ENCODE measurements around the gene HMG20A. TPM values are rescaled to one million over a fixed set of nuclear protein-coding genes. Genes with fewer than 3 reads are reported as not detected.

Gene HMG20A
- total and polyA plus RNA-seq, 2 experiments from 2014 or later, result 17.8 to 57.8 TPM

DNA sequence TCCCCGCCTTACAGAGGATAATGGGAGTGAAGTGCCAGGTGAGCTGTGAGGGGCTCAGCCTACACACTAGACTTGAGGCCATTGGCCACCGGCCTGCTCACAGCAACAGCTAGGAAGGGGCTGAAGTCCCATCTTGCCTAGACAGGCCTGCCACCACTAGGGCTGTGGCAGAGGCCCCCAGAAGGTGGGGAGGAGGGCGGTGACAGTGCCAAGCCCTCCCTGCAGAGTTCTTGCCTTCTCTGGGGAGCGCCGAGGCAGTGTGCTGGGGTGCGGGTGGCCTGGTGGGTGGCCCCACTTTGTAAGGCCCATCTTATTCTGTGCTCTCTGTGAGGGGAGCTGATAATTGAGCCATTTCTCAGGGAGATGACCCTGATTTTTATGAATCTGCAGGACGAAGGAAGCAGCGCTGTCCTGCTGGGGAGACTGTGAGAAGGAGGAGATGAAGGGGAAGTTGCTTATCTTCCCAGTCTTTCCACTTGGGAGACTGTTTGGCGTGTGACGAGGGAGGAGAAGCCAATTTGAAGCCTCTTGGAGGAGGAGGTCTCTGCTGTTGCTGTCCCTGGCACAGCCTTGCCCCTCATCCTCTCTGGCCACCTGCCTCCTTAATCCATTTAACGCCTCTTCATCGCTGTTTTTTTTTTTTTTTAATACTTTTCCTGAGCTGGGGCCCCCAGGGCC is 107.7 kb downstream of the HMG20A start (continued):
- TF ChIP-seq, protein P1, sequence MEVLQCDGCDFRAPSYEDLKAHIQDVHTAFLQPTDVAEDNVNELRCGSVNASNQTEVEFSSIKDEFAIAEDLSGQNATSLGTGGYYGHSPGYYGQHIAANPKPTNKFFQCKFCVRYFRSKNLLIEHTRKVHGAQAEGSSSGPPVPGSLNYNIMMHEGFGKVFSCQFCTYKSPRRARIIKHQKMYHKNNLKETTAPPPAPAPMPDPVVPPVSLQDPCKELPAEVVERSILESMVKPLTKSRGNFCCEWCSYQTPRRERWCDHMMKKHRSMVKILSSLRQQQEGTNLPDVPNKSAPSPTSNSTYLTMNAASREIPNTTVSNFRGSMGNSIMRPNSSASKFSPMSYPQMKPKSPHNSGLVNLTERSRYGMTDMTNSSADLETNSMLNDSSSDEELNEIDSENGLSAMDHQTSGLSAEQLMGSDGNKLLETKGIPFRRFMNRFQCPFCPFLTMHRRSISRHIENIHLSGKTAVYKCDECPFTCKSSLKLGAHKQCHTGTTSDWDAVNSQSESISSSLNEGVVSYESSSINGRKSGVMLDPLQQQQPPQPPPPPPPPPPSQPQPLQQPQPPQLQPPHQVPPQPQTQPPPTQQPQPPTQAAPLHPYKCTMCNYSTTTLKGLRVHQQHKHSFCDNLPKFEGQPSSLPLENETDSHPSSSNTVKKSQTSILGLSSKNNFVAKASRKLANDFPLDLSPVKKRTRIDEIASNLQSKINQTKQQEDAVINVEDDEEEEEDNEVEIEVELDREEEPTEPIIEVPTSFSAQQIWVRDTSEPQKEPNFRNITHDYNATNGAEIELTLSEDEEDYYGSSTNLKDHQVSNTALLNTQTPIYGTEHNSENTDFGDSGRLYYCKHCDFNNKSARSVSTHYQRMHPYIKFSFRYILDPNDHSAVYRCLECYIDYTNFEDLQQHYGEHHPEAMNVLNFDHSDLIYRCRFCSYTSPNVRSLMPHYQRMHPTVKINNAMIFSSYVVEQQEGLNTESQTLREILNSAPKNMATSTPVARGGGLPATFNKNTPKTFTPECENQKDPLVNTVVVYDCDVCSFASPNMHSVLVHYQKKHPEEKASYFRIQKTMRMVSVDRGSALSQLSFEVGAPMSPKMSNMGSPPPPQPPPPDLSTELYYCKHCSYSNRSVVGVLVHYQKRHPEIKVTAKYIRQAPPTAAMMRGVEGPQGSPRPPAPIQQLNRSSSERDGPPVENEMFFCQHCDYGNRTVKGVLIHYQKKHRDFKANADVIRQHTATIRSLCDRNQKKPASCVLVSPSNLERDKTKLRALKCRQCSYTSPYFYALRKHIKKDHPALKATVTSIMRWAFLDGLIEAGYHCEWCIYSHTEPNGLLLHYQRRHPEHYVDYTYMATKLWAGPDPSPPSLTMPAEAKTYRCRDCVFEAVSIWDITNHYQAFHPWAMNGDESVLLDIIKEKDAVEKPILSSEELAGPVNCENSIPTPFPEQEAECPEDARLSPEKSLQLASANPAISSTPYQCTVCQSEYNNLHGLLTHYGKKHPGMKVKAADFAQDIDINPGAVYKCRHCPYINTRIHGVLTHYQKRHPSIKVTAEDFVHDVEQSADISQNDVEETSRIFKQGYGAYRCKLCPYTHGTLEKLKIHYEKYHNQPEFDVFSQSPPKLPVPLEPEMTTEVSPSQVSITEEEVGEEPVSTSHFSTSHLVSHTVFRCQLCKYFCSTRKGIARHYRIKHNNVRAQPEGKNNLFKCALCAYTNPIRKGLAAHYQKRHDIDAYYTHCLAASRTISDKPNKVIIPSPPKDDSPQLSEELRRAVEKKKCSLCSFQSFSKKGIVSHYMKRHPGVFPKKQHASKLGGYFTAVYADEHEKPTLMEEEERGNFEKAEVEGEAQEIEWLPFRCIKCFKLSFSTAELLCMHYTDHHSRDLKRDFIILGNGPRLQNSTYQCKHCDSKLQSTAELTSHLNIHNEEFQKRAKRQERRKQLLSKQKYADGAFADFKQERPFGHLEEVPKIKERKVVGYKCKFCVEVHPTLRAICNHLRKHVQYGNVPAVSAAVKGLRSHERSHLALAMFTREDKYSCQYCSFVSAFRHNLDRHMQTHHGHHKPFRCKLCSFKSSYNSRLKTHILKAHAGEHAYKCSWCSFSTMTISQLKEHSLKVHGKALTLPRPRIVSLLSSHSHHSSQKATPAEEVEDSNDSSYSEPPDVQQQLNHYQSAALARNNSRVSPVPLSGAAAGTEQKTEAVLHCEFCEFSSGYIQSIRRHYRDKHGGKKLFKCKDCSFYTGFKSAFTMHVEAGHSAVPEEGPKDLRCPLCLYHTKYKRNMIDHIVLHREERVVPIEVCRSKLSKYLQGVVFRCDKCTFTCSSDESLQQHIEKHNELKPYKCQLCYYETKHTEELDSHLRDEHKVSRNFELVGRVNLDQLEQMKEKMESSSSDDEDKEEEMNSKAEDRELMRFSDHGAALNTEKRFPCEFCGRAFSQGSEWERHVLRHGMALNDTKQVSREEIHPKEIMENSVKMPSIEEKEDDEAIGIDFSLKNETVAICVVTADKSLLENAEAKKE (CRISPR knock-in tag; IDR thresholded peaks at IDR 0.05), result no peak

DNA sequence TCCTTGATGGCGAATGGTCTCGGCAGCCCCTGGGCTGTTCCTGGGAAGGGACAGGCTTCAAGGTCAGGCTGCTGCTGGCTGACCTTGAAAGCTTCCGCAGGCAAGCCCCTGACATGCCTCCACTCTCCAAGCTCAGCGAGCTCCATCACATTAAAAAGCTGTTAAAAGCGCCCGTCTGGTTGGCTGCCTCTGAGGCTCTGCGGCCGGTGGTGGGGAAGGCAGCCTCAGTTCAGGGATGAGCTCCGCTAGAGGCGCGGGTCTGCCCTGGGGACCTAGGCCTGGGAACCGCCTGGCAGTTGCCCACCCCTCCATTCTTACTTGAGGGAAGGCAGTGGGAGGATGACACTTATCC is 108.3 kb downstream of the HMG20A start:
- H3K4me1 Mint-ChIP-seq, result peaks cover 33% of the 10 kb centered on the region
- Histone ChIP-seq H3K9me2 (ENCODE audit: insufficient read depth) (peaks cover 7% of the 10 kb centered on the region; the same call in 1 of the 2 replicates), H3K27me3 (ENCODE audit: insufficient read depth) (no peaks in the 10 kb centered on the region), H3K79me2 (replicated peaks; ENCODE audit: insufficient read depth) (no peaks in the 10 kb centered on the region), H2AFZ (no peak overlapping the region), H3K36me3 (ENCODE audit: insufficient read depth) (no peaks in the 10 kb centered on the region), H3K4me2 (no peak overlapping the region), H4K20me1 (replicated peaks; ENCODE audit: insufficient read depth) (no peaks in the 10 kb centered on the region), H3K27ac (ENCODE audit: low read depth) (no peak overlapping the region), H3K4me1 (ENCODE audit: insufficient read depth) (peaks cover 11% of the 10 kb centered on the region), H3F3A (replicated peaks; ENCODE audit: low read depth) (no peaks in the 10 kb centered on the region), H3K4me3 (no peak overlapping the region)
- ATAC-seq (no peak), DNase-seq (ENCODE audit: low spot score) (no peak)
- no peaks in the 10 kb centered on the region; the same call in 2 of the 3 replicates for H3K36me3 Mint-ChIP-seq (ENCODE audit: low read depth)
- H3K27me3 Mint-ChIP-seq (ENCODE audit: insufficient read depth, low read depth, poor library complexity), result peaks cover 12% of the 10 kb centered on the region
- H3K27ac Mint-ChIP-seq, result no peak overlapping the region
- H3K9me3 Mint-ChIP-seq, result peaks cover 2% of the 10 kb centered on the region; the same call in 1 of the 3 replicates
- H3K4me3 Mint-ChIP-seq, result no peak overlapping the region
- TF ChIP-seq EZH2 (IDR thresholded peaks at IDR 0.05; ENCODE audit: low read depth, unreplicated experiment) (no peak), CREB1 (CRISPR knock-in tag; IDR thresholded peaks at IDR 0.05; ENCODE audit: low read depth) (no peak), EZH2phosphoT487 (IDR thresholded peaks at IDR 0.05; ENCODE audit: unreplicated experiment) (no peak), ZNF331 (CRISPR knock-in tag; IDR thresholded peaks at IDR 0.05; ENCODE audit: low read depth) (no peak)
- TF ChIP-seq, protein P1 (CRISPR knock-in tag; IDR thresholded peaks at IDR 0.05), result no peak

Data from GM23338 (cell line).